SK-N-SH (cell line): ENCODE results near the gene UBD.

Experiments
- CHD2 ChIP-seq: fragments of 150-350 bp; IDR thresholded peaks from 2 replicates; pipeline ENCODE4 v1.6.1; 2018; ENCODE audit warnings: low read length; ENCODE audit not compliant: partially characterized antibody
- CTCF ChIP-seq: fragments of 200-600 bp; sonication (generic); IDR thresholded peaks from 2 replicates; pipeline ENCODE4 v1.6.1; 2017; ENCODE audit warnings: antibody characterized with exemption, mild to moderate bottlenecking, moderate library complexity
- ELF1 ChIP-seq: IDR thresholded peaks from 2 replicates; pipeline ENCODE4 v1.4.0; 2012
- EZH2phosphoT487 ChIP-seq: fragments of 200-600 bp; sonication (generic); IDR thresholded peaks from 2 replicates; pipeline ENCODE4 v1.6.1; 2017; ENCODE audit warnings: low read depth, mixed run types, mild to moderate bottlenecking, antibody characterized with exemption, moderate library complexity, borderline replicate concordance
- GABPA ChIP-seq: IDR thresholded peaks from 2 replicates; pipeline ENCODE4 v1.4.0; 2012; ENCODE audit warnings: low read depth, mild to moderate bottlenecking
- MAX ChIP-seq: IDR thresholded peaks from 2 replicates; pipeline ENCODE4 v1.4.0; 2012; ENCODE audit warnings: low read depth
- NFIC ChIP-seq: IDR thresholded peaks from 2 replicates; pipeline ENCODE4 v1.4.0; 2012; ENCODE audit warnings: borderline replicate concordance
- NRF1 ChIP-seq: IDR thresholded peaks from 2 replicates; pipeline ENCODE4 v1.6.1; 2012; ENCODE audit warnings: low read depth, mild to moderate bottlenecking, low read length
- REST ChIP-seq: IDR thresholded peaks from 2 replicates; pipeline ENCODE4 v1.6.1; 2012; ENCODE audit warnings: mild to moderate bottlenecking, low read depth, low read length, moderate library complexity
- USF1 ChIP-seq: IDR thresholded peaks from 2 replicates; pipeline ENCODE4 v1.4.0; 2012; ENCODE audit warnings: low read depth, borderline replicate concordance

- TF ChIP-seq GABPA (no peak), MAX (no peak), CTCF (no peak), CHD2 (no peak), EZH2phosphoT487 (no peak), USF1 (no peak), NRF1 (no peak), REST (no peak), NFIC (no peak), ELF1 (no peak)
Measured at GRCh38 chr6:29558439-29559079, 973 bp downstream of the UBD start.
